Activated CD8-positive, alpha-beta memory T cell treated with anti-CD3 and anti-CD28 coated beads for 24 hours (primary cell): ENCODE measurements around the gene FAM241B.

Source experiments
- DNase-seq: peaks from one replicate; pipeline ENCODE4 v3.0.0-alpha.2; 2020

FAM241B gene

DNA sequence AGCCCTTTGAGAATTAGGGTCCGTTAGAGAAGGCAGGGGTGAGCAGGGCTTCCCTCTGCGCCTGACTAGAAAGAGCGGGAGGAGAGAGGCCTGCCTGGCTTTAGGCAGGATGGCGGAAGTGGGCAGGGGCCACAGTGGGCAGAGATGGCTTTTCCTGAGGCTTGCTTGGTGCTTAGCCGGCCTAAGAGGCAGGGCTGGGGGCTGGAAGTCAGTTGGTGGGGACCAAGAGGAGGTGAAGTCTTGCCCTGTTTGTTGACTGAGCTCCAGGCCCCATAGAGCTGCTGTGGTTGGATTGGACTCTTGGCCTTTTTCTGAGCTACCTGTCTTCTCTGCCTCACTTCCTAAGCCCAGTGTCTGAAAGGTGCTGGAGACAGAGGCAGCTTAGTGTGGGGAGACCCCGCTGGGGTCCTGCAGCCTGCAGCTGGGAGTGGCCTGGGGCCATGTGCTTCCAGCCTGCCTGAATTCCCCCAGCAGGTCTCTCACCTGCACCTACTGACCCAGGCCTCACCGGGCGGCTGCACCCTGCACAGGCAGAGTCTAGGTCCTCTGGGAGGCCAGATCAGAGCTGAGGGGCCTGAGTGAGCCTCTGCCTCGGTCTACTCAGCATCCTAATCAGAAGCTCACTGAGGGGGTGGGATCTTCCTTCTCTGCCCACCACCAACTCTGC, 4.8 kb downstream of the FAM241B start:
- peak; percentile 42 for DNase-seq

DNA sequence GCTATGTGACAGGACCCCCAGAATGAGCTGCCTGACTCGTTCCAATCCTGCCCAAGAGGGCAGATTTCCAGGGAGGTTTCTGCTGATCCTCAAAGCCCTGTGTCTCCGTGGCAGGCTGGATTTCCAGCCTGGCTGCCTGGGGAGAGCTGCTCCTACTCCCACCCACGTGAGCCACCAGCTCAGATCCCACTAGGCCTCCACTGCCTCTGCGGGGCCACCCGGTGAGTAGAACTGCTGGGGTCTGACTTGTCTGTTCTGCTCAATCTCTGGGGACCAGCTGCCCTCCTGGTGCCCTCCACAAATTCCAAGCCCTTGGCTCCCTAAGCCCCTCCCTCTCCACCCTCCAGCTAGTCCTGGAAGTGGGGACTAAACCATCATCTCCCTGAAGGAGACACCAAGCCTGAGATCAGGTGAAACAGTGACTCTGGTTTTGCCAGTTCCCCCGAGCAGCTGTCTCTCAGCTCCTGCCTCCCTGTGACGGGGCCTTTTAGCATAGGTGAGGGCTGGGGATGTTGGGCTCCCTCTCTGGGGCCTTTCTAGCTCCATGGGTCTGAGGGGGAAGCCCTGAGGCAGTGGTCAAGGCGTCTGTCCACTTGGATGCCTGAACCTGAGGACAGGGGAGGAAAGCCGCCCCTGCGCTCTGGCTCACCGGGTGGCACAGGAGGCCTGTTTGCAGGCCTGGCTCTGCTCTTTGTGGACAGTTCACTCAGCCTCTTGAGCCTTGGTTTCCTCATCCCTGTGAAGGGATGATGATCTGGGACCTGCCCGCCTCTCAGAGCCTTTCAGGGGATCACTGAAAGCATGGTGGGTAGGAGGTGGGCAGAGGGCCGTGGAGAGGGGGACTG, 5.6 kb downstream of the FAM241B start:
- no peak for DNase-seq

GRCh38 chr10:69636273-69636575, 6.2 kb downstream of the FAM241B start:
- no peak for DNase-seq

GRCh38 chr10:69636626-69637605, 6.9 kb downstream of the FAM241B start:
- no peak for DNase-seq

DNA sequence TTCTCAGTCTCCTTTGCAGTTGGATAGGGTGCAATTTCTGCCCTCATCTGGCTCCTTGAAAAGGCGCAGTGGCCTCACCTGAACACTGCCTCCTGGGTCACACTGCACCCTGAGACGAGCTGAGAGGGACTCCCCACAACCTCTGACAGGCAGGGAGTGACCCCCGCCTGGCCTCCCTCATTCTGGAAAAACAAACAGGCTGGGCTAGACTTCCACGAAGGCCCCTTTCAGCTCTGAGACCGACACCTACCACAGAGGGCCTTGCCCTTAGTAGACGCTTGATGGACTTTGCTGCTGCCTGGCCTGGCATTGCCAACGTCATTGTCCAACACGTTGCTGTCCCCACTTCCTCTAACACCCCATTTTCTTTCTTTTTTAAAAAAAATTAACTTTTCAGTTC, 8.6 kb downstream of the FAM241B start:
- DNase-seq: no peak

- peak; percentile 84 for DNase-seq
Measured at GRCh38 chr10:69639291-69640195, 9.5 kb downstream of the FAM241B start.

DNA sequence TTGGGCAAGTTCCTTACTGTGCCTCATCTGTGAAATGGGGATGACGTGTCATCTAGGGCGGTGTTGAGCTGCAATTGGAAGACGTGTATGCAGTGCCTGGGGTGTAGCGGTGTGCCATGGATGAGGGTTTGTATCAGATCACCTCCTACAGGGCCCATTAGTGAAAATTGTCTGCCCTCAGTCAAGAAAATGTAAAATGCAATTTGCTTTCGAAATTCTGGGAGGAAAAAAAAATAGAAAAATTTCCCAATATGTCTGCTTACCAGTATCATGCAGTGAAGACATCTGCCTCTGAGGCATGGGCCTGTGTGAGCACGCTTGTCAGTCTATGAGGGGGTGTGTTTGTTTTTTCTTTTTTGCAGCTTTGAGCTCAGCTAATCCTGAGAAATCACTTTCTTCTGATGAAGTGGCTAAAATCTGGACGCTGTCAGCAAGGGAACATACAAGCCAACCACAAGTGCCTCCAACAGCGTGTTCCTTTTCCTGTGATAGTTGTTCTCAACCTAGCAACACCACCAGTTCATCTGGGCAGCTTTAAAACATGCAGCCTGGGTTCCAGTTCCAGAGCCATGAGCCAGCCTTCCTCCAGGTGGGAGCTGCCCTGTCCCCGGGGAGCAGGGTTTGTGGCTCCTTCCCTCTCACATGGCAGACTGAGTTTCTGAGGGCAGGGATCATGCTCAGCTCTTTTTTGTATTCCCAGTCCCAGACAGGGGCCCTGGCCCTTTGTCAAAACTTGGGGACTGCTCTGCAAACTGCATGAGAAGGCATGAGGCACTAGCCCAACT, 10.3 kb downstream of the FAM241B start:
- no peak for DNase-seq

- no peak for DNase-seq
Measured at GRCh38 chr10:69641261-69641980, 11.4 kb downstream of the FAM241B start.

- no peak for DNase-seq
Measured at GRCh38 chr10:69642747-69643146, 12.7 kb downstream of the FAM241B start.

DNA sequence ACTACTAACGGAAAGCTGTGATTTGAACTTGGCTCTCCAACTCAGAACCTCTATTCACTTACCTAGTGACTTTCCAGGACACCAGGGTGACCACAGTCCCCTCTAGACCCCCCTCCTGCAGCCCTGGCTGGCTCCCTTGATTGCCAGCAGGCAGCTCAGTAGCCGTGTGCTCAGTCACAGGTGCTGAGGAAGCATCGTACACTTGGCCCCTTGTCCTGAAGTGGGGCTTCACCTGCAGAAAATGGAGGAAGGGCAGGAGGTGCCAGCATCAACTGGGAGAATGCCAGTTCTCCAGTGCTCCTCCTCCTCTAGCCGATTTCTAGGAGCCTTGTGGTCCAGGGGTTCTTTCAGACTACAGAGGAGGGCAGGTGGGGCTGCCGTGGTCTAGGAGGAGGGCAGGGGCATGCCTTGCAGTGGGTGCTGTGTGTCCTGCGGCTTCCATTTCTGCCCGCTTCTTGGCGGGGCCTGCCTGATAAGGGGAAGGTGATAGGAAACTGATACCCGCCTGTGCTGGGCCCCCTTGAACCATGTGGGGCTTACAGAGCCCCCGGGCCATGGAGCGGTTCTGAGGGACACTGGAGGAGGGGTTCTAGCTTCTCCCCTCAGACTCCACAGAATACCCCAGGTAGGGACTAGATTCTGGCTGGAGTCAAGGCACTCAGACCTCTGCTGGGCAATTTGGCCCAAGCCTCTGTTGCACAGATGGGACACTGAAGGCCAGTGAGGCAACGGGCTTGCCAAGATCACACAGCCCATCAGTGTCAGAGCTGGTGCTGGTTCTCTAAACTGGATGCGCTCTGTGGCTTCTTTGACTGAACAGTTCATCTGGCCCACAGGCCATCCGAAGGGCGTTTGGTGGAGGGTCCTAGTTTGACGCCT, 14.0 kb downstream of the FAM241B start:
- no peak for DNase-seq

DNA sequence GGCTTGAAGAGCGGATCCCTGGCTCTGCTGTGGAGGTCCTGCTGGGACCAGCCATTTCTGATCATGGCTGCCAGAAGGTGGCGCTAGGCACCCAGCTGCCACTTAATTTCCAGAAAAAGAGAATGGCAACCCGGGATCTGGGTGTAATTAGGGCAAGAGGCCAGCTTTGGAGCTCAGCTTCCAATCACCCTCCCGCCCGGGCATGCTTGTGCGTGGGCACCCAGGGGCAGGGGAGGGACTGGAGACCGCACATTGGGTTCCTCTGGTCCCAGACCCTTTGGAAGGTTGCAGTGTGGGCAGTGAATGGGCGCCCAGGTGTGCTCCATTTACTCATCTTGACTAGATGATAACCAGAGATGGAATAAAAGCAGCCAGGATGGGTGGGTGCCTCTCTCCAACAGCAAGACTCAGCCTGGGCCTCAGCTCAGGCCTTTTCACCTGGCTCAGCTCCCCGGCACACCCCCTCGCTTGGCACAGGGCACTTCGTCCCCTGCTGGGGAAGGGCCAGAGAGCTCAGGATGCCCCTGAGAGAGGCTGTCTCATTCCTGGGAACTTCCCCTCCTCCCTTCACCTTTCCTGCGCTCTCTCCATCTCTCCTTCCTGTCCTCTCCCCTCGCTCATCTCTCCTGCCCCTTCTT, 14.7 kb downstream of the FAM241B start:
- DNase-seq: peak; percentile 72

GRCh38 chr10:69645296-69646184, 15.5 kb downstream of the FAM241B start:
- no peak for DNase-seq

DNA sequence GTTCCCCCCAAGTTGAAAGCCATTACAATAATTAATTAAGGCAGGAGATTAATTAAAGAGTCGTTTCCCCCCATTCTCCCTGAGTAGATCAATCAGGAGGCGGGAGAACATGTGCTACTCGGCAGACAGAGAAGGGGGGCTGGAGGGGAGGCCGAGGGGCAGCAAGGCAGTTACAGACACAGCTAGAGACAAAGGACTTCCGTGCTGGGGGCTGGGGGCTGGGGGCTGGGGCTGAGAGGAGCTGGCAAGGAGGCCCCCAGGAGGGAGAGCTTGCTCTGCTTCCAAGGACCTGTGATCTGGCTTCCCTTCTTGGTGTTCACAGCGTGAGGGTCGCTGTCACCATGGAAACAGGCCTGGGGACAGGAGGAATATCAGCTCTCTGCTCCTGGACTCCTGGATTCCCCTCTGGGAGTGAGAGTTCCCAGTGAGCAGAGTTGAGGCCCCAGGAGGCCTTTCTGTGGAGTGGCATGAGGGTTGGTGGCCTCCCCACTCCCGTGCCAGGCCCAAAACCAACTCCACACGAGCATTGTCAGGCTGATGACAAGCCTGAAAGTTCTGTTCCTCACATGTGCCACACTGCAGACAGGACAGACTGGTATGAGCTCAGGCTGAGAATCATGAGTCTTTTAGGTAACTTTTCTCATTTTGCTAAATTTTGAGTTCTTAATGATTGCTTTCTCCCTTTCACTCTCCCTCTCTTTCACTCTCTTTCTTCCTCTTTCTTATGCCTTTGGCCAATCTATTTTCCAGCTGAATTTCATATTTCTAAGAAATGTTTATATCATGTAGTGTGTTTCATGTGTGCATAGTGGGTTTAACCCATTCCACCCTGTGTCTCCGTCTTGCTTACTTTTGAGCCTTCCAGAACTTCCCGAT, 16.4 kb downstream of the FAM241B start:
- DNase-seq: no peak

GRCh38 chr10:69647126-69647525, 17.1 kb downstream of the FAM241B start:
- DNase-seq: no peak

DNA sequence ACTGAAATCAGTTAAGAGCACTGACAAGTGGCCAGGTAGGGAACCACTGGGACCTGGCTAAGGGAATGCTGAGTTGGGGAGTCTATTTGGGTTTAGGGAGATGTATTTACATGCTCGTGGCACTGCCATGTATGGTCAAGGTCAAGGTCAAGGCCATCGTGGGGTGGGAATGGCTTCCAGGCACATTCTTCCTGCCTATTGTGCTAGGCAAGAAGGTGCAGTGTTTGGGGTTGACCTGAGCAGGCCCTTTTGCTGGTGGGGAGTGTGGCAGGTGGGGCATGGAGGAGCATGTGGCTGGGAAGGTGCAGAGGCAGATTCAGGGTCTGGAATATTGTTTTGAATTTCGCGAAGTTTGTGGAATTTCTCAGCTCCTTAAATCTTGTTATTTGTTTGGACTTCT, 17.8 kb downstream of the FAM241B start:
- DNase-seq: no peak

- no peak for DNase-seq
Measured at GRCh38 chr10:69648461-69648860, 18.4 kb downstream of the FAM241B start.
